Smooth muscle cell (in vitro differentiated cells): ENCODE measurements around the gene MAML3. TPM values are rescaled to one million over a fixed set of nuclear protein-coding genes. Genes with fewer than 3 reads are reported as not detected.

Source experiments
- DNase-seq: peaks from one replicate; lab custom pipeline; 2025; ENCODE audit not compliant: unreplicated experiment; lab: John Stamatoyannopoulos, UW
- H2AFZ ChIP-seq: fragments of 200-600 bp; sonication (generic); 2 replicates; pipeline ENCODE4 v1.6.0; 2016; ENCODE audit warnings: antibody characterized with exemption, low read depth, mild to moderate bottlenecking
- H3F3A ChIP-seq: fragments of 200-600 bp; sonication (generic); 2 replicates; pipeline ENCODE4 v1.6.0; 2017; ENCODE audit warnings: antibody characterized with exemption, low read depth
- H3K27ac ChIP-seq: fragments of 200-600 bp; sonication (generic); 2 replicates; pipeline ENCODE4 v1.5.1; 2016; ENCODE audit warnings: low read depth, mild to moderate bottlenecking
- H3K27me3 ChIP-seq: fragments of 200-600 bp; sonication (generic); 2 replicates; pipeline ENCODE4 v1.6.1; 2016; ENCODE audit warnings: low read depth, mild to moderate bottlenecking
- H3K36me3 ChIP-seq: fragments of 200-600 bp; sonication (generic); 2 replicates; pipeline ENCODE4 v1.5.1; 2016; ENCODE audit warnings: low read depth
- H3K4me1 ChIP-seq: fragments of 200-600 bp; sonication (generic); 2 replicates; pipeline ENCODE4 v1.5.1; 2016; ENCODE audit warnings: low read depth
- H3K4me2 ChIP-seq: fragments of 200-600 bp; sonication (generic); 2 replicates; pipeline ENCODE4 v1.6.0; 2016; ENCODE audit warnings: mild to moderate bottlenecking
- H3K4me3 ChIP-seq: fragments of 200-600 bp; sonication (generic); 2 replicates; pipeline ENCODE4 v1.5.1; 2016; ENCODE audit warnings: mild to moderate bottlenecking
- H3K79me2 ChIP-seq: fragments of 200-600 bp; sonication (generic); 2 replicates; pipeline ENCODE4 v1.6.0; 2016; ENCODE audit warnings: low read depth, mild to moderate bottlenecking
- H3K9ac ChIP-seq: fragments of 200-600 bp; sonication (generic); 2 replicates; pipeline ENCODE4 v1.6.0; 2016; ENCODE audit warnings: low read depth
- H3K9me3 ChIP-seq: fragments of 200-600 bp; sonication (generic); replicated peaks from 2 replicates; pipeline ENCODE4 v1.5.1; 2016; ENCODE audit warnings: low read depth
- H4K20me1 ChIP-seq: fragments of 200-600 bp; sonication (generic); 2 replicates; pipeline ENCODE4 v1.6.0; 2016; ENCODE audit warnings: low read depth
- CTCF ChIP-seq: fragments of 200-600 bp; sonication (generic); IDR thresholded peaks from 2 replicates; pipeline ENCODE4 v1.5.1; 2017; ENCODE audit warnings: borderline replicate concordance, mild to moderate bottlenecking, antibody characterized with exemption; ENCODE audit not compliant: insufficient read depth, poor library complexity, severe bottlenecking
- WGBS: methylation state at CpG from one replicate; pipeline ENCODE4 v1.1.7; 2016; ENCODE audit warnings: low lambda C conversion rate; 5-methylcytosine and 5-hydroxymethylcytosine counted together
- polyA plus RNA-seq: library from polyadenylated mRNA; unstranded; fragments of >200 nt; fragmentation: Nextera tagmentation; extraction: Ambion mirVana; gene quantifications from 2 replicates; pipeline ENCODE4 v1.2.1, GENCODE V29; 2016
- total RNA-seq: library from RNA; depleted of rRNA; stranded (reverse); fragments of >200 nt; gene quantifications from 2 replicates; pipeline ENCODE4 v1.2.3, GENCODE V29; 2014

Gene MAML3
- total and polyA plus RNA-seq, 2 experiments from 2014 or later: 4.9 to 12.6 TPM

GRCh38 chr4:139968831-139969230 lies 185.2 kb downstream of the MAML3 start:
- H4K20me1 ChIP-seq: peaks cover 46% of the 10 kb centered on the region
- H3K36me3 ChIP-seq: no peaks in the 10 kb centered on the region
- H3K79me2 ChIP-seq: peaks cover 44% of the 10 kb centered on the region
- H3F3A ChIP-seq: no peaks in the 10 kb centered on the region
- H3K27me3 ChIP-seq: no peaks in the 10 kb centered on the region
- H3K27ac ChIP-seq: no peak overlapping the region
- TF ChIP-seq CTCF: no peak
- 90% methylated on average over 3 of the region's 3 CpGs for WGBS
- peaks cover 13% of the 10 kb centered on the region for H3K4me1 ChIP-seq
- no peak overlapping the region for H2AFZ ChIP-seq
- H3K9ac ChIP-seq: no peak overlapping the region
- no peak overlapping the region for H3K4me3 ChIP-seq
- H3K9me3 ChIP-seq: no peaks in the 10 kb centered on the region
- DNase-seq: no peak
- H3K4me2 ChIP-seq: no peak overlapping the region

GRCh38 chr4:139966383-139966782 lies 187.6 kb downstream of the MAML3 start:
- H3K27me3 ChIP-seq: no peaks in the 10 kb centered on the region
- no peaks in the 10 kb centered on the region for H3K36me3 ChIP-seq
- H3K4me1 ChIP-seq: peaks cover 13% of the 10 kb centered on the region
- H3K9me3 ChIP-seq: no peaks in the 10 kb centered on the region
- no peak overlapping the region for H3K4me3 ChIP-seq
- no peak overlapping the region for H2AFZ ChIP-seq
- H3K79me2 ChIP-seq: peaks cover 47% of the 10 kb centered on the region
- H3K9ac ChIP-seq: no peak overlapping the region
- WGBS: 39% methylated on average over 4 of the region's 4 CpGs
- no peak overlapping the region for H3K27ac ChIP-seq
- no peak for TF ChIP-seq CTCF
- no peaks in the 10 kb centered on the region for H3F3A ChIP-seq
- peaks cover 56% of the 10 kb centered on the region for H4K20me1 ChIP-seq
- peak overlapping the region; percentile 41 for H3K4me2 ChIP-seq
- no peak for DNase-seq

- peaks cover 43% of the 10 kb centered on the region for H3K79me2 ChIP-seq
- no peak for TF ChIP-seq CTCF
- no peak overlapping the region for H3K4me3 ChIP-seq
- 90% methylated on average over 1 of the region's 1 CpG for WGBS
- no peak overlapping the region for H3K9ac ChIP-seq
- peaks cover 13% of the 10 kb centered on the region for H3K4me1 ChIP-seq
- no peak overlapping the region for H3K27ac ChIP-seq
- no peaks in the 10 kb centered on the region for H3K9me3 ChIP-seq
- no peaks in the 10 kb centered on the region for H3F3A ChIP-seq
- DNase-seq: no peak
- no peaks in the 10 kb centered on the region for H3K27me3 ChIP-seq
- peaks cover 59% of the 10 kb centered on the region for H4K20me1 ChIP-seq
- H3K4me2 ChIP-seq: peak overlapping the region; percentile 50
- H3K36me3 ChIP-seq: no peaks in the 10 kb centered on the region
- no peak overlapping the region for H2AFZ ChIP-seq
Measured at GRCh38 chr4:139965789-139966188, 188.2 kb downstream of the MAML3 start.

GRCh38 chr4:139963708-139964107 lies 190.3 kb downstream of the MAML3 start:
- no peak overlapping the region for H2AFZ ChIP-seq
- H3K79me2 ChIP-seq: peaks cover 37% of the 10 kb centered on the region
- TF ChIP-seq CTCF: no peak
- H3K9me3 ChIP-seq: no peaks in the 10 kb centered on the region
- H3K4me2 ChIP-seq: no peak overlapping the region
- DNase-seq: no peak
- H3K4me1 ChIP-seq: peaks cover 13% of the 10 kb centered on the region
- H3K4me3 ChIP-seq: no peak overlapping the region
- no peaks in the 10 kb centered on the region for H3K27me3 ChIP-seq
- no peaks in the 10 kb centered on the region for H3K36me3 ChIP-seq
- no peak overlapping the region for H3K27ac ChIP-seq
- no peaks in the 10 kb centered on the region for H3F3A ChIP-seq
- H3K9ac ChIP-seq: no peak overlapping the region
- peaks cover 72% of the 10 kb centered on the region for H4K20me1 ChIP-seq
- WGBS: 100% methylated on average over 1 of the region's 1 CpG
